H1 (cell line): ENCODE data around the gene ZNF526. TPM values are rescaled to one million over a fixed set of nuclear protein-coding genes. Genes with fewer than 3 reads are reported as not detected.

Experiments used
- ASH2L ChIP-seq: fragments of 200-600, 300-600 bp; sonication (generic); IDR thresholded peaks from one replicate; pipeline ENCODE4 v1.7.1; 2017; ENCODE audit warnings: low read length
- EZH2 ChIP-seq: fragments of 200-600 bp; sonication (generic); IDR thresholded peaks from 2 replicates; pipeline ENCODE4 v1.7.1; 2012; ENCODE audit warnings: low read depth, mild to moderate bottlenecking, moderate library complexity, low read length, inconsistent platforms; ENCODE audit not compliant: severe bottlenecking
- RFX5 ChIP-seq: IDR thresholded peaks from 2 replicates; pipeline ENCODE4 v1.6.1; 2011; ENCODE audit warnings: low read depth, low read length, improper control_type of control experiment, borderline replicate concordance
- polyA plus RNA-seq, 7 experiments: library from polyadenylated mRNA; depleted of rRNA in 3 of 7; stranded (reverse) in 5 of 7; unstranded in 2 of 7; fragments of >200 nt in 5 of 7; fragments of 200-250 nt in 2 of 7; gene quantifications; 1 replicate in 5 of 7; 2 replicates in 1 of 7; 4 replicates in 1 of 7; pipeline versions ENCODE4 v1.2.1 to v1.2.3, GENCODE V29; 2011 to 2013; ENCODE audit warnings: missing spikeins in 2 of 7, mixed read lengths in 2 of 7
- total RNA-seq: library from RNA; stranded (reverse); fragmentation: NEBNext Ultra II Directional; extraction: Animal tissue kit (Norgen Biotek cat#: 25700); gene quantifications from 2 replicates; pipeline ENCODE4 v1.2.1, GENCODE V29; 2021
- TF ChIP-seq, protein P1 (sequence below): fragments of 300-600 bp; sonication (generic); IDR thresholded peaks from 2 replicates; pipeline ENCODE4 v1.7.1; 2012; ENCODE audit warnings: low read length, moderate library complexity, mild to moderate bottlenecking, inconsistent platforms; ENCODE audit not compliant: insufficient replicate concordance

The ZNF526 gene
- total and polyA plus RNA-seq, 2 of the 8 experiments (the other 6 are each of a cell fraction or from before 2014, with no cell fraction given): 8.4 to 14.1 TPM

DNA sequence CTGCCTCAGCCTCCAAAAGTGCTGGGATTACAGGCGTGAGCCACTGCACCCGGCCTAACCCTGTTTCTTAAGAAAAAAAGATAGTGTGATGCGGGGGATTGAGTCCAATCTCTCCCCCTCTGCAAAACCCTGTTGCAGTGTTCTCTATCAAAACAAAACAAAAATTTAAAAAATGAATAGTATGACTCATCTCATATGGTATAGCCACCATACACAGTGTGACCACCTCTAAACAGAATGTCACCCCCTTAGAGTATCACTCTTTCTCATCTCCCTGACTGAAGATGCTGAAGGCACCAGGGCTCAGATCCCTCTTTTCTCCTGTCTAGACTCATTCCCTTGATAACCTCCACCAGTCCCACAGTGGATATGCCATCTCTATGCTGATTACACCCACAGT is 41.7 kb downstream of the ZNF526 start (continued):
- TF ChIP-seq, protein P1, sequence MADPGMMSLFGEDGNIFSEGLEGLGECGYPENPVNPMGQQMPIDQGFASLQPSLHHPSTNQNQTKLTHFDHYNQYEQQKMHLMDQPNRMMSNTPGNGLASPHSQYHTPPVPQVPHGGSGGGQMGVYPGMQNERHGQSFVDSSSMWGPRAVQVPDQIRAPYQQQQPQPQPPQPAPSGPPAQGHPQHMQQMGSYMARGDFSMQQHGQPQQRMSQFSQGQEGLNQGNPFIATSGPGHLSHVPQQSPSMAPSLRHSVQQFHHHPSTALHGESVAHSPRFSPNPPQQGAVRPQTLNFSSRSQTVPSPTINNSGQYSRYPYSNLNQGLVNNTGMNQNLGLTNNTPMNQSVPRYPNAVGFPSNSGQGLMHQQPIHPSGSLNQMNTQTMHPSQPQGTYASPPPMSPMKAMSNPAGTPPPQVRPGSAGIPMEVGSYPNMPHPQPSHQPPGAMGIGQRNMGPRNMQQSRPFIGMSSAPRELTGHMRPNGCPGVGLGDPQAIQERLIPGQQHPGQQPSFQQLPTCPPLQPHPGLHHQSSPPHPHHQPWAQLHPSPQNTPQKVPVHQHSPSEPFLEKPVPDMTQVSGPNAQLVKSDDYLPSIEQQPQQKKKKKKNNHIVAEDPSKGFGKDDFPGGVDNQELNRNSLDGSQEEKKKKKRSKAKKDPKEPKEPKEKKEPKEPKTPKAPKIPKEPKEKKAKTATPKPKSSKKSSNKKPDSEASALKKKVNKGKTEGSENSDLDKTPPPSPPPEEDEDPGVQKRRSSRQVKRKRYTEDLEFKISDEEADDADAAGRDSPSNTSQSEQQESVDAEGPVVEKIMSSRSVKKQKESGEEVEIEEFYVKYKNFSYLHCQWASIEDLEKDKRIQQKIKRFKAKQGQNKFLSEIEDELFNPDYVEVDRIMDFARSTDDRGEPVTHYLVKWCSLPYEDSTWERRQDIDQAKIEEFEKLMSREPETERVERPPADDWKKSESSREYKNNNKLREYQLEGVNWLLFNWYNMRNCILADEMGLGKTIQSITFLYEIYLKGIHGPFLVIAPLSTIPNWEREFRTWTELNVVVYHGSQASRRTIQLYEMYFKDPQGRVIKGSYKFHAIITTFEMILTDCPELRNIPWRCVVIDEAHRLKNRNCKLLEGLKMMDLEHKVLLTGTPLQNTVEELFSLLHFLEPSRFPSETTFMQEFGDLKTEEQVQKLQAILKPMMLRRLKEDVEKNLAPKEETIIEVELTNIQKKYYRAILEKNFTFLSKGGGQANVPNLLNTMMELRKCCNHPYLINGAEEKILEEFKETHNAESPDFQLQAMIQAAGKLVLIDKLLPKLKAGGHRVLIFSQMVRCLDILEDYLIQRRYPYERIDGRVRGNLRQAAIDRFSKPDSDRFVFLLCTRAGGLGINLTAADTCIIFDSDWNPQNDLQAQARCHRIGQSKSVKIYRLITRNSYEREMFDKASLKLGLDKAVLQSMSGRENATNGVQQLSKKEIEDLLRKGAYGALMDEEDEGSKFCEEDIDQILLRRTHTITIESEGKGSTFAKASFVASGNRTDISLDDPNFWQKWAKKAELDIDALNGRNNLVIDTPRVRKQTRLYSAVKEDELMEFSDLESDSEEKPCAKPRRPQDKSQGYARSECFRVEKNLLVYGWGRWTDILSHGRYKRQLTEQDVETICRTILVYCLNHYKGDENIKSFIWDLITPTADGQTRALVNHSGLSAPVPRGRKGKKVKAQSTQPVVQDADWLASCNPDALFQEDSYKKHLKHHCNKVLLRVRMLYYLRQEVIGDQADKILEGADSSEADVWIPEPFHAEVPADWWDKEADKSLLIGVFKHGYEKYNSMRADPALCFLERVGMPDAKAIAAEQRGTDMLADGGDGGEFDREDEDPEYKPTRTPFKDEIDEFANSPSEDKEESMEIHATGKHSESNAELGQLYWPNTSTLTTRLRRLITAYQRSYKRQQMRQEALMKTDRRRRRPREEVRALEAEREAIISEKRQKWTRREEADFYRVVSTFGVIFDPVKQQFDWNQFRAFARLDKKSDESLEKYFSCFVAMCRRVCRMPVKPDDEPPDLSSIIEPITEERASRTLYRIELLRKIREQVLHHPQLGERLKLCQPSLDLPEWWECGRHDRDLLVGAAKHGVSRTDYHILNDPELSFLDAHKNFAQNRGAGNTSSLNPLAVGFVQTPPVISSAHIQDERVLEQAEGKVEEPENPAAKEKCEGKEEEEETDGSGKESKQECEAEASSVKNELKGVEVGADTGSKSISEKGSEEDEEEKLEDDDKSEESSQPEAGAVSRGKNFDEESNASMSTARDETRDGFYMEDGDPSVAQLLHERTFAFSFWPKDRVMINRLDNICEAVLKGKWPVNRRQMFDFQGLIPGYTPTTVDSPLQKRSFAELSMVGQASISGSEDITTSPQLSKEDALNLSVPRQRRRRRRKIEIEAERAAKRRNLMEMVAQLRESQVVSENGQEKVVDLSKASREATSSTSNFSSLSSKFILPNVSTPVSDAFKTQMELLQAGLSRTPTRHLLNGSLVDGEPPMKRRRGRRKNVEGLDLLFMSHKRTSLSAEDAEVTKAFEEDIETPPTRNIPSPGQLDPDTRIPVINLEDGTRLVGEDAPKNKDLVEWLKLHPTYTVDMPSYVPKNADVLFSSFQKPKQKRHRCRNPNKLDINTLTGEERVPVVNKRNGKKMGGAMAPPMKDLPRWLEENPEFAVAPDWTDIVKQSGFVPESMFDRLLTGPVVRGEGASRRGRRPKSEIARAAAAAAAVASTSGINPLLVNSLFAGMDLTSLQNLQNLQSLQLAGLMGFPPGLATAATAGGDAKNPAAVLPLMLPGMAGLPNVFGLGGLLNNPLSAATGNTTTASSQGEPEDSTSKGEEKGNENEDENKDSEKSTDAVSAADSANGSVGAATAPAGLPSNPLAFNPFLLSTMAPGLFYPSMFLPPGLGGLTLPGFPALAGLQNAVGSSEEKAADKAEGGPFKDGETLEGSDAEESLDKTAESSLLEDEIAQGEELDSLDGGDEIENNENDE: no peak
- no peak for TF ChIP-seq RFX5
- no peak for TF ChIP-seq EZH2
- no peak for TF ChIP-seq ASH2L
- TF ChIP-seq, all 59 proteins: peak for 0
